Amniotic stem cell (primary cell): ENCODE measurements around the gene DPYSL4.

Experiments used
- DNase-seq: peaks from one replicate; lab custom pipeline; 2025; lab: John Stamatoyannopoulos, UW

DPYSL4 gene

DNA sequence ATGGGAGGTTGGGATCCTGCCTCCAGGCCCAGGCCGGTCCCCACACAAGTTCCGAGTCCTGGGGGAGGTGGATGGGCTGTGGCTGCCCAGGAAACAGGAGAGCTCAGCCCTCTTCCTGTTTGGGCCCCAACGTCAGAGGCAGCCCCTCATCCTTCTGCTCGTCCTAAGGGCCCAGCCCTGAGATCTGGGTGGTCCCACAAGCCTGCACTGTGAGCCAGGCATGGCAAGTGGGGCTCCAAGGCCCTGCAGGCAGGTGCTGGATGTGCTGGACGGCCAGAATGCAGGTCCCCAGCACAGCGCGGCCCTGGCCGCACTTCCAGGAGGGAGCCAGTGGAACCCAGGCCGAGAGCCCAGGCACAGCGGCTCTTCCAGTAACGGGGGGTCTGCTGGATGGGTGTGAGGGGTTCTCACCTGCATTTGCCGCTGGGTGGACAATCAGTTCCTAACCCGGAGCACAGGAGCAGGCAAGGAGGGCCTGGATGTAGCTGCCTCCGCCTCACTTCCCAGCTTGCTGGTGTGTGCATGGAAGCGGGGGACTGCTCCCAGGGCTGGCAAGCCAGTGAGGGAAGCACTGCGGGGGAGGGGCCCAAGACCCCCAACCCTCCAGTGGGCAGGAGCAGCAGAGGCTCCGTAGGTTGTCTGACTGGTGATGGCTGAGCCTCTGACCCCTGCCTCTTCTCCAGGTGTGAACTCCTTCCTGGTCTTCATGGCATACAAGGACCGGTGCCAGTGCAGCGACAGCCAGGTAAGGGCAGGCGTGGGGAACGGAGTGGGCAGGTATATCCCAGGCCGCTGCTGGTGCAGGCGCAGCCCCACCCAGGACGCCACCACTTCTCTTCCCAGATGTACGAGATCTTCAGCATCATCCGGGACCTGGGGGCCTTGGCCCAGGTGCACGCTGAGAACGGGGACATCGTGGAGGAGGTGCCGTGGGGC, 9.7 kb downstream of the DPYSL4 start:
- no peak for DNase-seq

DNA sequence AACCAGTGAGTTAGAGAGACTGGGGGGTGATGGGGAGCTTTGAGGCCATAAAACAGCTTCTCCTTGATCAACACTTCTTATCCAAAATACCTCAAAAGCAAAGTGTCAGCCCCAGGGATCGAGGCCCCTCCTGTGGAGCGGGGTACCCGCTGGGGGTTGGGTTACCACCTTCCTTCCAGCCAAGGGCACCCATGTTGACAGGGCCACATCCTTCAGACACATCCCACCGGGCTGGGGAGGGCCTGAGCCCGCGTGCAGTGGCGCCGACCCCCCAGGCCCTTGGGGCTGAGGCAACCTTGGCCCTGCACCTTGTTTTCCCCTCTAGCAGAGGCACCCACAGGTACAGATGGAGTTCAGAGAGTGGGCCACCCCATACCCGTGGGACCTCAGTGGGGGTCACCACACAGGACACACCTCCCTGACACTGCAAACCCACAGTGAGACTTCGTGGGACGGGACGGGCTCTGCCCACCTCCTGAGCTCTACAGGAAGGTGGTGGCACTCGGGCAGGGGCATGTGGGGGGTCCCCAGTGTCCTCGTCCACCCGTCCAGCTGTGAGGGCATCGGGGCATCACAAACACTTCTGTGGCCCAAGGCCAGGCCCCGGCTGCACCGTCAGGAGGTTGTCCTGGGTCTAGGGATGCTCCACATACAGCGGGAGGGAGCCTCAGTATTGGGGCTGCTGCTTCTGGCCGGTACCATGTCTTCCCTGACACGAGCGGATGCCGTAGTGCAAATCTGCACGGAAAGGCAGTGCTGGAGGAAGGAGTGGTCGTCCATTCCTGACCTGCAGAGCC, 10.7 kb downstream of the DPYSL4 start:
- no peak for DNase-seq

DNA sequence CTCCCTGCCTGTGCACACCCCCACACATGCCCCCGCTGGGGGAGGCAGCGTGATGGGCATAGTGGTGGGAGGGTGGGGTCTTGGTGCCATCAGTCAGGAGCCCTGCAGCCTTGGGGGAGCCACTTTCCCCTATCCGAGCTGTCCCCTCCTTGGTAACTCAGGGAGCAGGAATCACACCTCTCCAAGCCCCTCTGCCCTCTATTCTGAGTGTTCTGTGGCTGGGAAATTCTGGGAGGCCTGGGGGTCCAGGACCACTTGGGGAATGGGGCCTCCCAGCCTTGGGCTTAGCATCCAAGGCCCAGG, 11.3 kb downstream of the DPYSL4 start:
- DNase-seq: no peak

DNA sequence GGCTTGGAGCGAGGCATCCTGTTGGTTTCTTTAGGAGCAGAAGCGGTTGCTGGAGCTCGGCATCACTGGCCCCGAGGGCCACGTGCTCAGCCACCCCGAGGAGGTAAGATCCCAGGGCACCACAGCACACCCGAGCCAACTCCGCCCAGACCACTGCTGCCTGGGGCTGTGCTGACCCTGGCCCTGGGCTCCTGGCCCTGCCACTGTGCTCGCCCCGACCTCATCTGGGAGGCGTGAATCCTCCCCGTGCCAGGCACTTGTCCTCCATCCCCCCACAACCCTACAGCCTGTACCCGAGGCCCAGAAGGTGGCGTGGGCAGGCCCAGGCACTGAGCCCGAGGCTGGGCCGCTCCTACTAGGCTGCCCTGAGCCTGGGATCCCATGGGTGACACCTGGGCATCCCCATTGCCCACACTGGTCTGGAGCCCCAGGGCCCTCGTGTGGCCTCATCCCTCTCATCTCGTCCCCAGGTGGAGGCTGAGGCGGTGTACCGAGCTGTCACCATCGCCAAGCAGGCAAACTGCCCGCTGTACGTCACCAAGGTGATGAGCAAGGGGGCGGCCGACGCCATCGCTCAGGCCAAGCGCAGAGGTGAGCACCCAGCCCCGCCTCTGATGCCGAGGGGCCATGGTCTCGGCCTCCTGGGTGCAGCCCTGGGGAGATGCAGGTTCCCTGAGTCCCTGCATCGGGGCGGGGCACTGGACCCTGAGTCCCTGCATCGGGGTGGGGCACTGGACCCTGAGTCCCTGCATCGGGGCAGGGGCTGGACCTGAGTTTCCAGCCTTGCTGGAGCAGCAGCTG, 11.8 kb downstream of the DPYSL4 start:
- DNase-seq: no peak

DNA sequence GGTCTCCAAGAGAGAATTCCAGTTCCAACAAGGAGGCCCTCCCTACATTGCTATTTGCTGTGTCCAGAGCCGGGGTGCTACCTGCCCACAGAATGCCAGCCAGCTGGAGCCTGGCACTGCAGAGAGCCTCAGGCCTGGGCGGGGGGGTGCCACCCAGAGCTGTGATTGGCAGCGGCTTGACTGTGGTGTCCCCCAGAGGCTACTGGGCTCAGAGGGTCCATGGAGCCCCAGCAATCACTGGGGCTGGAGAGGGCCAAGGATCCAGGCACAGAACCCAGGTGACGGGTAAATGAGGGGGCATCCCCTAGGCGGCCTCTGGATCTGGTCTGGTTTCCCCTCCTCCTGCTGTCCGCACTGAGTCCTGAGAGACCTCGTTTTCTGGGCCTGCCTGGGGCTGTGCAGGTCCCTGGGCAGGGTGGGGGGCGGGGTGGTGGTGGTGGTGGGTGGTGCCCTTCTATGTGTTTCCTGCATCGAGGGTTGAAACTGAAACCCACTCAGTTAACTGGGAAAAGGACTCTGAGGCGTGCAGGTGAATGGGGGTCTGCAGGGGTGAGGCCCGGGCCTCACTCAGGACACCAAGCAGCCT, 12.6 kb downstream of the DPYSL4 start:
- no peak for DNase-seq

DNA sequence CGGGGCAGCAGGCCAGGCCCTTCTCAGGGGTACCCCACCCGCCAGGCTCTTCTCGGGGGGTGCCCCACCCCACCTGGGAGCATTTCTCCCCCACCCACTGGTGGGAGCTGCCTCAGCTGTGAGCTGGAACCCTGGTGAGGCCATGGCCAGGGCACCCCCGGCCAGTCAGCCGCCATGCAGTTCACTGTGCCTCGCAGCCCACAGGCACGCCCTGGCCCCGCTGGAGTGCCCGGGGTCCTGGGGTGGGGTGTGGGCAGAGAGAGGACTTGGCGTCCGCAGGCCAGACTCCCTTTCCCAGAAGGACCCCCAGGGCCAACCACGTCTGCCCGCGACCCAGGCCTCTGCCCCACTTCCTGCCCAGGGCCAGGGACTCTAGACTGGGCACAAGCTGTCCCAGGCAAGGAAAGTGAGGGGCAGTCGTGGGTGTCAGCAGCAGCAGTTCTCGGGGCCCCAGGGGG, 13.1 kb downstream of the DPYSL4 start:
- no peak for DNase-seq

DNA sequence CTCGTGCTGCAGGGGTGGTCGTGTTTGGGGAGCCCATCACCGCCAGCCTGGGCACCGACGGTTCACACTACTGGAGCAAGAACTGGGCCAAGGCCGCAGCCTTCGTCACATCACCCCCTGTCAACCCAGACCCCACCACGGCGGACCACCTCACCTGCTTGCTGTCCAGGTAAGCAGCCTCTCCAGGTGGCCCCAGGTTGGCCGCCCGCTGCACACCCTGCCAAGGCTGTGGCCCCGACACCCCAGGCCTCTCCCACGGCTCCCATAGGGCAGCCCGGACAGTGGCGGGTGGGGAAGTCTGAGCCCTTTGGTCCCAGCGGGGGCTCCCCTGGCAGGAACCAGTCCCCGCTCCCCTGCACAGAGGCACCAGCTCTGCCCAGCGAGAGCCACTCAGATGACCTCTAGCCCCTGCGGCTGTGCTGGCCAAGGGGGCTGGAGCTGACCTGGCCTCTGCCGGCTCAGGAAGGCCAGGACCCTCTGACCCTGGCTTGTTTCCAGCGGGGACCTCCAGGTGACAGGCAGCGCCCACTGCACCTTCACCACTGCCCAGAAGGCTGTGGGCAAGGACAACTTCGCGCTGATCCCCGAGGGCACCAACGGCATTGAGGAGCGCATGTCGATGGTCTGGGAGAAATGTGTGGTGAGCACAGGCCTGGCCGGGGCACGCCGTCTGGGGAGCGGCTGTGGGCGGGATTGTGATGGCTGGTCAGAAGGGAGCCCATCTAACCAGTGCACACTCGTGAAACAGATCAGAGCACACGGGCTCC, 13.8 kb downstream of the DPYSL4 start:
- no peak for DNase-seq

DNA sequence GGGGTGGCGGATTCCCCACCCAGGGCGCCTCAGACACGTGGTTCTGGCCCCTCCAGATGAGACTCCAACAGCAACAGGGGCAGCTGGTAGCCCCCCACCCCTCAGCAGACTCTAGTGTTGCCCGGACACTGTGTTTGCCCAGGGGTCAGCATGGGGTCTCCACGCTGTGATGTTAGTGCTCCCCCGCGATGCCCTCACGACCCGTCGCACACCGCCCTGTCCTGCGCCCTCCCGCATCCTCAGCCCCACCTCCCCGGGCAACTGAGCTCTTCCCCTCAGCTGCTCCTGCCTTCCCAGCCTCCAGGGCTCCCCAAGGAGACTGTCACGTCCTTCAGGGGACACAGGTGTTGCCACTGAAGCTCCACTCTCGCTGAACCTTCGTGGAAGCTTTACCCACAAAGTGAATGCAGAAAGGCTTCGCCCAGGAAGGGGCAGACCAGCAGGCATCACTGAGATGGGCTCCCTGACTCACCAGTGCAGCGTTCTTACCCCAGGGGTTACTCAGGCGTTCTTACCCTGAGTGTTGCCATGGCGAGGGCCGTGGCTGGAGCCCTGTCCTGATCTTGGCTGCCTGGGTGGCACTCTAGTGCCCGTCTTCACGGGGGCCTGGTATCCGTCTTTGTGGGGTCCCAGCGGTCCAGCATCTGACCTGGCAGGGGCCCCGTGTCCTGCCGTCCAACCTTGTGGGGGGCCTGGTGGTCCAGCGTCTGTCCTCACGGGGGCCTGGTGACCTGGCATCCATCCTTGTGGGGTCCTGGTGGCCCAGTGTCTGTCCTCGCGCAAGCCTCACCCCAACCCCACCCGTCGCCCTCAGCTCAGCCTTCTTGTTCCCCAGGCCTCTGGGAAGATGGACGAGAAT, 14.6 kb downstream of the DPYSL4 start:
- no peak for DNase-seq

DNA sequence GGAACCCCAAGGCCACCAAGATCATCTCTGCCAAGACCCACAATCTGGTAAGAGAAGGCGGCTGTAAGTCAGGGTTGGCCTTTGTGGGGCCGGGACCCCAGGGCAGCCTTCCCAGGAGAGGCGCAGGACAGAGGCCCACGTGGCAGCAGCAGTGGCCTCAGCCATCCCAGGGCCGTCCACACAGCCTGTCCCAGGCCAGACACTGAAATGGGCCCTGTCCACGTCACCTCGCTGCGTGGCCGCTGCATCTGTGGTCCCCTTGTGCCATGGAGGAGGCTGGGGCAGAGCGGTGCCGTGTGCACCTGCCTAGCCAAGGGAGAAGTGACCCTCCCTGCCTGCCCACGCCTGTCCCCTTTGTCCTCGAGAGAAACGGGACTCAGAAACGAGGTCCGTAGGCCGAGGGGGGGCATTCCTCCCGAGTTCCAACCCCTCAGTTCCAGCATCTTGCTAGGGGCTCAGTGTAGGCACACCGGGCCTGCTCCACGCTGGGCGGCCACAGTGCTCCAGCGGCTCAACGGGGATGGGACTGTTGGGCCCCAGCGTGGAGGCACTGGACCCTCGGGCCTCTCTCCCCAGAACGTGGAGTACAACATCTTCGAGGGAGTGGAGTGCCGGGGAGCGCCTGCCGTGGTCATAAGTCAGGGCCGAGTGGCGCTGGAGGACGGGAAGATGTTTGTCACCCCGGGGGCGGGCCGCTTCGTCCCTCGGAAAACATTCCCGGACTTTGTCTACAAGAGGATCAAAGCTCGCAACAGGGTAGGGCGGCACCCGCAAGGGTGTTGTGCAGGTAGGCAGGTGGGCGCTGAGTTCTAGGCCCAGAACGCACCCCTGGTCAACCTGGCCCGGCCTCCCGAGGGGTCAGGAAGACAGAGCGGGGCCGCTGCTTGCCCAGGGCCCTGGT, 15.6 kb downstream of the DPYSL4 start:
- no peak for DNase-seq

DNA sequence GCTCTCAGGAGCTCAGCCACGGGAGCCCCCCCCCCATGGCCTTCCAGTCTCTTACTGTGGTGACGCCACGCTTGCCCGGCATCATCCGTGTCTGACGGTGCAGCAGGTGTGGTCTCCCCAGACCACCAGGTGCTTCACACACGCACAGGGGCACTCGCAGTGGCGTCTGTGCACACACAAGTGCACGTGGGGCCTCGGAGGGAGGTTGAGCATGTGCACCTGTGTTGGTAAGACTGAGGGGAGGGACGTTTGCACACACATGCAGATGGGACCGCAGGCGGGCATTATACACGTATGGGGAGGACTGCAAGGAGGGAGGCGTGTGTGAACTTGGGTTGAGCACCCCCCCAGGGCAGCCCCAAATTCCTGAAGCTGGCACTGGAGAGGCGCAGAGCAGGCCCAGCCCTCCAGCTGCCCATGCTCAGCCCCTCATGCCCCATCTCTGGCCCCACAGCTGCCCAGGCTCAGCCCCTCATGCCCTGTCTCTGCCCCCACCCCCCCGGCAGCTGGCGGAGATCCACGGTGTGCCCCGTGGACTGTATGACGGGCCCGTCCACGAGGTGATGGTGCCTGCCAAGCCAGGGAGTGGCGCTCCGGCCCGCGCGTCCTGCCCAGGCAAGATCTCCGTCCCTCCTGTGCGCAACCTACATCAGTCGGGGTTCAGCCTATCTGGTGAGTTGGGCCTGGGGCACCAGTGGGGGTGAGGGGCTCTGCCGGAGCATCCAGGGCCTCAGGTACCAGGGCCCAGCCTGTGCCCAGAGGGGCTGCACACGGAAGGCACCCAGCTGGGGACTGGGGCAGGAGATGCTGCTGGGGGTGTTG, 16.7 kb downstream of the DPYSL4 start:
- DNase-seq: no peak

DNA sequence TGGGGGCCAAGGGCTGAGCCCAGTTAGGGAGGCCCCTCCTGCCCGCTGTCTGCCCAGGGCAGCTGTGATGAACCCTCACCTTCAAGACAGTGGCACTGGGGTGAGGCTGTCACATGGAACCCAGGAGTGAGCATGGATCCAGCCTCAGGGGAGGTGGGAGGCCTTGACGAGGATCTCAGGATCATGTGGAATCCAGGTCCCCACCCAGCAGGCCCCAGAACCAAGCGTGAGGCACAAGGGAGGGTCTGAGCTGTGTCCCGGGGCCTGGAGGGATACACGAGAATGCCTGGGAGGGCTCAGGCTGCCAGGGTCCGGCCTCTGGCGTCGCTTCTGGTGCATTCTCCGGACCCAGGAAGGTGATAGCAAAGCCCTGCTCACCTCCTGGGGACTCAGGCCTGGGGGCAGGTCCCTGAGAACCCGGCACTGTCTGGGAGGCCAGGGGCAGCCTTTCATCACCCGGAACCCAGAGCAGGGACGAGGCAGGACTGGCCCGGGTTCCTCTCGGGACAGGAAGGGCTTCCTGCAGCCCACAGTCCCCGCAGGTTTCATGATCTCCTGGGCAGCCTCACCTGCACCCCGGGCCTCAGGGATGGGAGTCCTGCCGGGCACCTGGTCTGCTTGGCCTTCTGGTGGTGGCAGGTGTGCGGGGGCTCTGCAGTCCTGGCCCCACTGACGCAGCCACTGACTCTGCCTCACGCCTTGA, 17.5 kb downstream of the DPYSL4 start:
- no peak for DNase-seq

DNA sequence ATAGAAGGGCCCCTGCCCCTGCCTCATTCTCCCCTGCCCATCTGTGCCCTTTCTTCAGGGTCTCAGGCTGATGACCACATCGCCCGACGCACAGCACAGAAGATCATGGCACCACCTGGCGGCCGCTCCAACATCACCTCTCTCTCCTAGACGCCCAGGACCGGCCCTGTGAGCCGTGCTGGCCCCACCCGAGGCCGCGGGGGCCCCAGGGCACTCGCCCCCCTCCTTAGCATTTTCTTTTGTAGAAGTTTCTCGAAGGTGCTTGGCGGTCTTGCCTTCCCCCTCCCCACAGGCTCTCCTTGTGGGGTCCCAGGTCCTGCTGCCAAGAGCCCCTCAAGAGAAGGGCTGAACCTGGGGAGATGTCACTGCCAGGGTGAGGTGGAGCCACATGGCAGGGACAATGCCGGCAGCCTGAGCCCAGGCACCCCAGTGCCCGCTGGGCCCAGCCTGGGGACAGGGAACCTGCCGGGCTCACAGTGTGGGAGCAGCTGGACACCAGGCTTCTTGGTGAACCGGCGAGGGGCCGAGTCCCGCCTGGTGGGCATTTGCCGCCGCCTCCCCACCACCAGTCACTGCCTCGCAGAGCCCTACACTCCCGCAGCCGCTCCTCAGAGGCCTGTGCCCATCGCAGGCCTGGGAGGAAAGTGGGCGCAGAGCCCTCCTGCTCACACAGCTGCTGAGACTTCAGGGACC, 18.2 kb downstream of the DPYSL4 start:
- DNase-seq: no peak

DNA sequence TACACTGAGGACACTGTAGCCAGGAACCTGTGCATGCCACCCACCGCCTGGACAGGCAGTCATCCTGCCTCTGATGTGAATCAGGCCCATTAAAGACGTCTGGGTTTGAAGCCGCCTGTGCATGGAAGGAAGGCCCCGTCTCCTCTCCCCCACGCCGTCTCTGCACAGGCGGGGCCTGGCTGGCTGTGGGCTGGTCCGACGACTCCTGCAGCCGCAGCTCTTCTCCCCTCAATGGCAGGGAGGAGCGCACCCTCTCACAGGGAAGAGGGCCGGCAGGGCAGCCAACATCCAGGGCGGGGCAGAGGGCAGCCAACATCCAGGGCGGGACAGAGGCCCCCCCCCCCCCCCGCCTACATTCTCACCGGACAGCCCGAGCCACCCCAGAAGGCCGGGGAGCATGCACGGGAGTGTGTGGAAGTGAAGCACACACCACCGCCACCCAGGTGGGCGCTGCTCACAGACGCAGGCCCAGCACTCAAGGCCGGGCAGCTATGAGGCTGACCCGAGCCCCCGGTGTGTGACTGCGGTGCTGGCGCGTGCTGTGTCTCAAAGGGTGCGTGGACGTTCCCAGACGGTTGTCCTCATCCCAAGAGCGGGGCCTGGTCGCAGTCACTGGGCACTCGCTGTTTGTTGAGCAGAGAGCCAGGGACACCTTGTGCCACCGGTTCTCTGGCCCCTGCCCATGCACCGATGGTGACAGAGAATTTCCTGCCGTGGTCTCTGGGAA, 19.1 kb downstream of the DPYSL4 start:
- no peak for DNase-seq

DNA sequence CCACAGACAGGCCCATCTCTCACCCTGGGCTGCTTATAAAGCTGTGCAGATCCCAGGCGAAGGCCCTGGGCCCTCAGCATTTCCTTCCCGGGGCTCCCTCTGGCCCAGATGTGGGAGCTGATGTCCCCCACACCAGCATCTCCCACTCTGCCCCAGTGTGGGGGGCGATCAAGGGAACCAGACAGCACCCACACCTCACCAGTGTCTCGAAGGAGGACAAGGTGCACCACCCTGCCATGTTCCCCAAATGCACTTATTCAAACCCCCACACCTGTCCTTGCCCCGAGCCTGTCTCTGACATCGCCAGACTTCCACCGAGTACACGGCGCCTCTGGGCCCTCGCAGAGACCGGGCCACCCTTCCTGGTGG, 19.6 kb downstream of the DPYSL4 start:
- DNase-seq: no peak

DNA sequence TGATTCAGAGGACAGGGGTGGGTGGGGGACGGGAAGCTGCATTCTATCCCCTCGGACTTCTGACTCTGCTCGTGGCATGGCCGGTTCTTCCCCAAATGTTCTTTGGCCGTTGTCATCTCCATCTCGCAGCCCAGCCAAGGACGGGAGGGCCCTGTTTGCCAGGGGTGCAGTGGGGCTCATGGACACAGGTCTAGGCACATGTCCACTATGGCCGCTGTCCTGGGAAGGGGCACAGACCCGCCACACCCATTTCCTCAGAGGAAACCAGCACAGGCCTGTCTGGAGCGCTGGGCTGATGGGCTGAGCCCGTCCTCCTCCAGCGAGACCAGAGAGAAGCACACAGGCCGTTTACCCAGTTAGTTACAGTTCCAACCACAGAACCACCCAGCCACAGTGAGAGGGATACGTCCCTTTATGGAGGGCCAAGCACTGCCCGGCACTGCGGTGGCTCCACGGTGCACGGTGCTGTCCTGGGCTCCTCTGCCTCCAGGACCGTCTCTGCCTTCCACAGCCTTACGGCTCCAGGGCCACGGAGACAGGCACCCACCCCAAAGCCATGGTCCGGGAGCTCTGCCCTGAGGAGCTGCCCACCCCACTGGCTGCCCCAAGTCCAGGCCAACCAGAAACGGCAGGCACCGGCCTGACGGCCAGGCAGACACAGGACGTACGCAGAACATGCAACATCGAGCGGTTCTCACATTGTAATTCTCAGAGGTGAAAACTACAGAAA, 20.2 kb downstream of the DPYSL4 start:
- no peak for DNase-seq
